ENCODE measurements around the gene MAN1B1. TPM values are rescaled to one million over a fixed set of nuclear protein-coding genes. Genes with fewer than 3 reads are reported as not detected.
"Not testable (repeated sequence)": the region's sequence is repeated elsewhere in the genome, so short reads cannot be mapped to it uniquely, and the experiment has no call there.

MAN1B1 gene
- total RNA-seq, 1 donor from 2014 or later, result 34.1 TPM

- DNase-seq (ENCODE audit: extremely low spot score in 2 of 2), result no peak
- no peaks in the 10 kb centered on the region for H3K9me3 ChIP-seq
- H3K36me3 ChIP-seq, result peaks cover 0 to 12% of the 10 kb centered on the region in 2 donors
- H3K27ac ChIP-seq, result no peak overlapping the region
- no peak overlapping the region for H3K4me3 ChIP-seq
- H3K27me3 ChIP-seq, result no peaks in the 10 kb centered on the region
- peaks cover 16% of the 10 kb centered on the region for H3K4me1 ChIP-seq
- TF ChIP-seq POLR2AphosphoS5 (IDR thresholded peaks at IDR 0.05; ENCODE audit: insufficient read depth in 1 of 2, low read depth in 1 of 2), result no peak
- intact Hi-C loops (cut with DNase I), result no loop called here
Measured at GRCh38 chr9:137116728-137117127, 29.9 kb downstream of the MAN1B1 start.

GRCh38 chr9:137117269-137117731 lies 30.5 kb downstream of the MAN1B1 start:
- intact Hi-C loops (cut with DNase I), result no loop called here
- Histone ChIP-seq H3K27me3 (no peaks in the 10 kb centered on the region), H3K4me1 (peaks cover 16% of the 10 kb centered on the region), H3K9me3 (no peaks in the 10 kb centered on the region), H3K4me3 (no peak overlapping the region), H3K27ac (no peak overlapping the region), H3K36me3 (peaks cover 0 to 6% of the 10 kb centered on the region in 2 donors)
- no peak for DNase-seq (ENCODE audit: extremely low spot score in 2 of 2)
- TF ChIP-seq CTCF (IDR thresholded peaks at IDR 0.05) (no peak), POLR2AphosphoS5 (IDR thresholded peaks at IDR 0.05; ENCODE audit: insufficient read depth in 1 of 2, low read depth in 1 of 2) (no peak), POLR2A (IDR thresholded peaks at IDR 0.05) (no peak)

GRCh38 chr9:137118092-137118603 lies 31.4 kb downstream of the MAN1B1 start:
- H3K9me3 ChIP-seq; H3K4me3 ChIP-seq; H3K36me3 ChIP-seq; intact Hi-C loops (cut with DNase I); H3K27ac ChIP-seq; H3K27me3 ChIP-seq; DNase-seq (ENCODE audit: extremely low spot score in 2 of 2): not testable (repeated sequence)
- peaks cover 15% of the 10 kb centered on the region for H3K4me1 ChIP-seq

DNA sequence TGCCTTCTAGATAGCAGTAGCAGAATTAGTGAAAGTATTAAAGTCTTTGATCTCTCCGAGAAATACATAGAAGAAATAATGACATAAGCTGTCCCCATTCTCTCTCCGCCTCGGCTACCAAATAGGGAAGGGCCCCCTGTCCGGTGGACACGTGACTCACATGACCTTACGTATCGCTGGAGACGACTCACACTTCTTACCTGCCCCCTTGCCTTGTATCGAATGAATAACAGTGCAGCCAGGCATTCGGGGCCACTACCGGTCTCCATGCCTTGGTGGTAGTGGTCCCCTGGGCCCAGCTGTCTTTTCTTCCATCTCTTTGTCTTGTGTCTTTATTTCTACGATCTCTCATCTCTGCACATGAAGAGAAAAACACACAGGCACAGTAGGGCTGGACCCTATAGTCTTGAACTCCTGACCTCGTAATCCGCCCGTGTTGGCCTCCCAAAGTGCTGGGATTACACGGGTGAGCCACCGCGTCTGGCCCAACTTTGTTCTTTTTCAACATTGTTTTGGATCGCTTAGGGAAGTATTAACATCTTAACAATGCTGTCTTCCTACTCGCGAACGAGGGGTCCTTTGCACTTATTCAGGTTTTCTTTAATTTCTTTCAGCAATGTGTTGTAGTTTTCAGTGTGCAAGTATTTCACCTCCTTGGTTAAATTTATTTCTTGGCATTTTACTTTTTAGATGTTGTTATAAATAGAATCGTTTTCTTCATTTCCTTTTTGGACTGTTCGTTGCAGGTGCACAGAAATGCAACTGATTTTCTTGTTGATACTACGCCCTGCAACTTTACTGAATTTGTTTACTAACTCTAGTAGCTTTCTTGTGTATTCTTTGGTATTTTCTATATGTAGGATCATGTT lies 35.4 kb downstream of the MAN1B1 start:
- intact Hi-C loops (cut with DNase I); H3K36me3 ChIP-seq; H3K9me3 ChIP-seq; H3K27ac ChIP-seq; DNase-seq (ENCODE audit: extremely low spot score in 2 of 2); H3K27me3 ChIP-seq; H3K4me1 ChIP-seq; H3K4me3 ChIP-seq: not testable (repeated sequence)

GRCh38 chr9:137122796-137123467 lies 36.1 kb downstream of the MAN1B1 start:
- H3K4me1 ChIP-seq; intact Hi-C loops (cut with DNase I); H3K4me3 ChIP-seq; H3K27ac ChIP-seq; H3K36me3 ChIP-seq; H3K27me3 ChIP-seq; DNase-seq (ENCODE audit: extremely low spot score in 2 of 2); H3K9me3 ChIP-seq: not testable (repeated sequence)

DNA sequence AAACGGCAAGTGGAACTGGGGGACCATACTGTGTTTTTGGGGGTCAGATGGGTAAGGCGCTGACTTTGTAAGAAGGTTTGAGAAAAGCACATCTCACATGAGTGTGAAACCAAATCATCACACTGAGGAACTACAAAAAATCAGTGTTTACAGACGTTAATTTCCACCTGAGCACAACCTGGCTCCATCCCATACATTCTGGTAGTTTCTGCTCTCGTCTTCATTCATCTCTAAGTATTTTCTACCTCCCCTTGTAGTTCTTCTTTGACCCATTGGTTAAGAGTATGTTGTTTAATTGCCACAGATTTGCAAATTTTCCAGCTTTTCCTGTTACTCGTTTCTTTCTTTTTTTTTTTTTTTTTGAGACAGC lies 36.7 kb downstream of the MAN1B1 start:
- intact Hi-C loops (cut with DNase I), result no loop called here
- Histone ChIP-seq H3K27ac (no peak overlapping the region), H3K4me3 (no peak overlapping the region), H3K9me3 (no peaks in the 10 kb centered on the region), H3K36me3 (no peaks in the 10 kb centered on the region), H3K4me1 (peaks cover 10% of the 10 kb centered on the region), H3K27me3 (no peaks in the 10 kb centered on the region)
- DNase-seq (ENCODE audit: extremely low spot score in 2 of 2), result no peak
- TF ChIP-seq POLR2A (IDR thresholded peaks at IDR 0.05) (no peak), POLR2AphosphoS5 (IDR thresholded peaks at IDR 0.05; ENCODE audit: insufficient read depth in 1 of 2, low read depth in 1 of 2) (no peak), CTCF (IDR thresholded peaks at IDR 0.05) (no peak)

DNA sequence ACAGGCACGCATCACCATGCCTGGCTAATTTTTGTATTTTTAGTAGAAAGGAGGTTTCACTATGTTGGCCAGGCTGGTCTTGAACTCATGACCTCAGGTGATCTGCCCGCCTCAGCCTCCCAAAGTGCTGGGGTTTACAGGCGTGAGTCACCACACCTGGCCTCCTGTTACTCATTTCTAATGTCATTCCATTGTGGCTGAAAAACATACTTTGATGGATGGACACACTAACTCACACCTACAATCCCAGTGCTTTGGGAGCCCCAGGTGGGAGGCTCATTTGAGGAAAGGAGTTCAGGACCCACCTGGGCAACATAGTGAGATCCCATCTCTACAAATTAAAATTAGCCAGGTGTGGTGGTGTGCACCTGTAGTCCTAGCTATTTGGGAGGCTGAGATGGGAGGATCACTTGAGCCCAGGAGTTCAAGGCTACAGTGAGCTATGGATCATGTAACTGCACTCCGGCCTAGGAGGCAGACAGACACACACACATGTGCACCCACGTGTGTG lies 37.2 kb downstream of the MAN1B1 start:
- H3K4me3 ChIP-seq; DNase-seq (ENCODE audit: extremely low spot score in 2 of 2); H3K36me3 ChIP-seq; H3K9me3 ChIP-seq; intact Hi-C loops (cut with DNase I); H3K27ac ChIP-seq; H3K27me3 ChIP-seq: not testable (repeated sequence)
- H3K4me1 ChIP-seq, result peaks cover 15% of the 10 kb centered on the region
